ENCODE data around the gene COL9A2. TPM values are rescaled to one million over a fixed set of nuclear protein-coding genes. Genes with fewer than 3 reads are reported as not detected.

Gene COL9A2
- polyA plus RNA-seq, 1 of the 3 experiments (the other 2 are of a cell fraction) = 0.94 TPM

GRCh38 chr1:40318970-40319621 lies 2.0 kb upstream of the COL9A2 start:
- no peaks in the 10 kb centered on the region for H3K9me3 ChIP-seq
- no peaks in the 10 kb centered on the region for H3K79me2 ChIP-seq (ENCODE audit: insufficient read depth)
- no peaks in the 10 kb centered on the region for H4K20me1 ChIP-seq (ENCODE audit: insufficient read depth)
- H3K4me1 ChIP-seq (ENCODE audit: control insufficient read depth in 1 of 2, insufficient read depth in 2 of 2, low read depth in 1 of 2, low read length in 1 of 2) = peaks cover 0 to 6% of the 10 kb centered on the region in 2 experiments; a peak in 1 of 4 replicates
- H3K4me3 ChIP-seq (ENCODE audit: low read depth in 2 of 2, low read length in 1 of 2) = no peak overlapping the region
- no peak for DNase-seq
- TF ChIP-seq RCOR1 (IDR thresholded peaks at IDR 0.05; ENCODE audit: low read length) (no peak), FOSL2 (IDR thresholded peaks at IDR 0.05; ENCODE audit: borderline replicate concordance, low read depth) (no peak), GABPA (IDR thresholded peaks at IDR 0.05; ENCODE audit: low read depth) (no peak), EP300 (IDR thresholded peaks at IDR 0.05; ENCODE audit: borderline replicate concordance in 1 of 2, low read depth in 1 of 2, low read length in 1 of 2) (no peak), EZH2phosphoT487 (IDR thresholded peaks at IDR 0.05; ENCODE audit: borderline replicate concordance, low read depth) (no peak)
- TF ChIP-seq, protein P1, sequence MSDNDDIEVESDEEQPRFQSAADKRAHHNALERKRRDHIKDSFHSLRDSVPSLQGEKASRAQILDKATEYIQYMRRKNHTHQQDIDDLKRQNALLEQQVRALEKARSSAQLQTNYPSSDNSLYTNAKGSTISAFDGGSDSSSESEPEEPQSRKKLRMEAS (IDR thresholded peaks at IDR 0.05; ENCODE audit: low read depth) = no peak
- TF ChIP-seq, protein P2, sequence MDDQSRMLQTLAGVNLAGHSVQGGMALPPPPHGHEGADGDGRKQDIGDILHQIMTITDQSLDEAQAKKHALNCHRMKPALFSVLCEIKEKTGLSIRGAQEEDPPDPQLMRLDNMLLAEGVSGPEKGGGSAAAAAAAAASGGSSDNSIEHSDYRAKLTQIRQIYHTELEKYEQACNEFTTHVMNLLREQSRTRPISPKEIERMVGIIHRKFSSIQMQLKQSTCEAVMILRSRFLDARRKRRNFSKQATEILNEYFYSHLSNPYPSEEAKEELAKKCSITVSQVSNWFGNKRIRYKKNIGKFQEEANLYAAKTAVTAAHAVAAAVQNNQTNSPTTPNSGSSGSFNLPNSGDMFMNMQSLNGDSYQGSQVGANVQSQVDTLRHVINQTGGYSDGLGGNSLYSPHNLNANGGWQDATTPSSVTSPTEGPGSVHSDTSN (IDR thresholded peaks at IDR 0.05) = no peak
- H3K9me2 ChIP-seq = no peaks in the 10 kb centered on the region
- POLR2A ChIA-PET = no interaction called here
- H3K9ac ChIP-seq = no peak overlapping the region
- H3F3A ChIP-seq (replicated peaks; ENCODE audit: insufficient read depth) = no peaks in the 10 kb centered on the region
- H2AFZ ChIP-seq (ENCODE audit: low read depth) = no peak overlapping the region
- 89% methylated on average over 4 of the region's 4 CpGs for WGBS (ENCODE audit: low lambda C conversion rate)
- no peaks in the 10 kb centered on the region for H3K36me3 ChIP-seq (replicated peaks in 1 of 2; ENCODE audit: control insufficient read depth in 1 of 2, insufficient read depth in 2 of 2, low read length in 1 of 2)
- no peak overlapping the region for H3K4me2 ChIP-seq
- no peak overlapping the region for H3K27ac ChIP-seq (ENCODE audit: low read depth in 2 of 2, low read length in 1 of 2)
- CTCF ChIA-PET = interaction anchor here (1.2 to 12.5 kb wide), 5 partner anchors 18 to 235 kb away, joined by 3 to 150 read pairs (median 10); no protein-coding TSS in a partner anchor
- no peaks in the 10 kb centered on the region; the same call in 1 of the 2 replicates for H3K27me3 ChIP-seq (ENCODE audit: insufficient read depth)

DNA sequence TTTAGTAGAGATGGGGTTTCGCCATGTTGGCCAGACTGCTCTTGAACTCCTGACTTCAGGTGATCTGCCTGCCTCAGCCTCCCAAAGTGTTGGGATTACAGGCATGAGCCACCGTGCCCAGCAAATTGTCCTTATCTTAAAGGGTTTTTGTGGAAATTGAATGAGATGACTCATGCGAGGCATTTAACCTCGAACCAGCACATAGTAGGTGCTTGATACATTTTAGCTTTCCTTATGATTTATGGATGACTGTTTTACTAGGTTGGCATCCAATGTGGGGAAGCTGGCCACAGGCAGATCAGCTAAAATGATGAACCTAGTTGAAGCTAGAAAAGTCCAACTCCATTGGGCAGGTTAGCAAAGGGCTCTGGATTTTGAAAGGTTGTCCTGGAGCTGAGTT lies 1.4 kb upstream of the COL9A2 start:
- Histone ChIP-seq H3K4me2 (no peak overlapping the region), H3K4me3 (ENCODE audit: low read depth in 2 of 2, low read length in 1 of 2) (no peak overlapping the region), H4K20me1 (ENCODE audit: insufficient read depth) (no peaks in the 10 kb centered on the region), H2AFZ (ENCODE audit: low read depth) (no peak overlapping the region), H3K9ac (no peak overlapping the region), H3K9me3 (no peaks in the 10 kb centered on the region), H3K4me1 (ENCODE audit: control insufficient read depth in 1 of 2, insufficient read depth in 2 of 2, low read depth in 1 of 2, low read length in 1 of 2) (peaks cover 0 to 6% of the 10 kb centered on the region in 2 experiments; a peak in 1 of 4 replicates), H3K79me2 (ENCODE audit: insufficient read depth) (no peaks in the 10 kb centered on the region), H3K36me3 (replicated peaks in 1 of 2; ENCODE audit: control insufficient read depth in 1 of 2, insufficient read depth in 2 of 2, low read length in 1 of 2) (no peaks in the 10 kb centered on the region), H3K27ac (ENCODE audit: low read depth in 2 of 2, low read length in 1 of 2) (no peak overlapping the region), H3F3A (replicated peaks; ENCODE audit: insufficient read depth) (no peaks in the 10 kb centered on the region), H3K27me3 (ENCODE audit: insufficient read depth) (no peaks in the 10 kb centered on the region; the same call in 1 of the 2 replicates), H3K9me2 (no peaks in the 10 kb centered on the region)
- WGBS (ENCODE audit: low lambda C conversion rate) = 86% methylated on average over 3 of the region's 4 CpGs
- ChIA-PET CTCF (interaction anchor here (1.2 to 12.5 kb wide), 6 partner anchors 19 to 235 kb away, joined by 3 to 150 read pairs (median 13); no protein-coding TSS in a partner anchor), POLR2A (no interaction called here)
- no peak for TF ChIP-seq FOXJ3 (CRISPR knock-in tag; IDR thresholded peaks at IDR 0.05)
- TF ChIP-seq ZBTB33 (IDR thresholded peaks at IDR 0.05; ENCODE audit: borderline replicate concordance, low read depth) = no peak
- TF ChIP-seq RAD21 (IDR thresholded peaks at IDR 0.05; ENCODE audit: low read length) = no peak
- TF ChIP-seq EP300 (IDR thresholded peaks at IDR 0.05; ENCODE audit: borderline replicate concordance in 1 of 2, low read depth in 1 of 2, low read length in 1 of 2) = no peak
- TF ChIP-seq RFX5 (IDR thresholded peaks at IDR 0.05; ENCODE audit: low read length) = no peak
- DNase-seq = no peak

Measured in SK-N-SH (cell line).